ENCODE results near the gene EEF2K. TPM values are rescaled to one million over a fixed set of nuclear protein-coding genes. Genes with fewer than 3 reads are reported as not detected.

The EEF2K gene
- total and polyA plus RNA-seq, 2 of the 13 experiments (the other 11 are each of a cell fraction or from before 2014, with no cell fraction given) = 22.0 to 23.8 TPM

DNA sequence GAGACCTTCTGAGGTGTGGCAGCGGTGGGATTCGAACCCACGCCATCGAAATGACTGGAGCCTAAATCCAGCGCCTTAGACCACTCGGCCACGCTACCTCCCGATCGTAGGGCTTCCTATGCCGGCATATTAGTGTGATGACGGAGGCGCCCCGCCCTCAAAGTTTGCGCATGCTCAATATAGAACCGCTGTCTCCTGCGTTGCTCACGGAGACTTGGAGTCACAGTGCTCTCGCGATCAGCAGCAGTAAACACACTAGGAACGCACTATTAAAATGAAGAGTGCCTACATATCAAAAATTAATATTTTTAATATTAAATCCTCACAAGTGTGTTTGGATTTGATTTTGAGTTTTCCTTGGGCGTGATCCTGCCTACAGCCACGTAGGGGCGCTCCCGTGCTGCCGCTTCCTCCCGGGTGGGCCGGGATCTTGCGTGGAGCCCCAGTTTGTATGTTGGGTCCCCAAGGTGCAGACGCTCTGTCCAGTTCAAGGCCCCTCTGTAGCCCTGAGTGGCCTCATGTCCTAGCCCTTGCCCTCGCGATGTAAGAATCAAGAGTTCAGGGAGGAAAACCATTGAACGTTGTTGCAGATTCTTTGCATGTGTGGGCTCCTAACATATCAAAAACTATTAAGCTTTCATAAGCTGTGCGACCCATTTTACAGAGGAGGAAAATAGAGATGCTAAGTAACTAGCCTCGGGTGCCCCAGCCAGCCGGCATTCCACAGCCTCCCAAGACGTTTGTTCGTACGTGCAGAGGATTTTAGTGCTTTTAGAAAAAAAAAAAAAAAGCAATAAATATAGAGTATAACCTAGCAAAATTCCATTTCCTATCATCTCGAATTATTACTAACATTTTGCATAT, 10.2 kb upstream of the EEF2K start (continued):
- TF ChIP-seq, protein P1, sequence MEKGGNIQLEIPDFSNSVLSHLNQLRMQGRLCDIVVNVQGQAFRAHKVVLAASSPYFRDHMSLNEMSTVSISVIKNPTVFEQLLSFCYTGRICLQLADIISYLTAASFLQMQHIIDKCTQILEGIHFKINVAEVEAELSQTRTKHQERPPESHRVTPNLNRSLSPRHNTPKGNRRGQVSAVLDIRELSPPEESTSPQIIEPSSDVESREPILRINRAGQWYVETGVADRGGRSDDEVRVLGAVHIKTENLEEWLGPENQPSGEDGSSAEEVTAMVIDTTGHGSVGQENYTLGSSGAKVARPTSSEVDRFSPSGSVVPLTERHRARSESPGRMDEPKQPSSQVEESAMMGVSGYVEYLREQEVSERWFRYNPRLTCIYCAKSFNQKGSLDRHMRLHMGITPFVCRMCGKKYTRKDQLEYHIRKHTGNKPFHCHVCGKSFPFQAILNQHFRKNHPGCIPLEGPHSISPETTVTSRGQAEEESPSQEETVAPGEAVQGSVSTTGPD (CRISPR knock-in tag; IDR thresholded peaks at IDR 0.05) = no peak
- TF ChIP-seq ZNF20 (CRISPR knock-in tag; IDR thresholded peaks at IDR 0.05) (no peak), ZNF263 (CRISPR knock-in tag; IDR thresholded peaks at IDR 0.05) (no peak; the same call in none of the 2 replicates), CCAR2 (optimal IDR thresholded peaks at IDR 0.05; ENCODE audit: low read depth, low read length) (no peak), DPF2 (CRISPR knock-in tag; IDR thresholded peaks at IDR 0.05; ENCODE audit: borderline replicate concordance, low read depth) (no peak), MAZ (IDR thresholded peaks at IDR 0.05; ENCODE audit: borderline replicate concordance, low read depth, low read length) (peak; percentile 87; the same call in 1 of the 2 replicates), MAZ (CRISPR knock-in tag; IDR thresholded peaks at IDR 0.05; ENCODE audit: low read depth) (peak; percentile 96), ZNF282 (IDR thresholded peaks at IDR 0.05; ENCODE audit: partially characterized antibody) (no peak), HOXA7 (CRISPR knock-in tag; IDR thresholded peaks at IDR 0.05) (no peak), PAWR (CRISPR knock-in tag; IDR thresholded peaks at IDR 0.05; ENCODE audit: borderline replicate concordance) (no peak), ZNF207 (IDR thresholded peaks at IDR 0.05; ENCODE audit: borderline replicate concordance) (no peak), SAP130 (CRISPR knock-in tag; IDR thresholded peaks at IDR 0.05; ENCODE audit: low read depth) (peak; percentile 89), MIER2 (CRISPR knock-in tag; IDR thresholded peaks at IDR 0.05) (peak; percentile 76), ZNF724P (CRISPR knock-in tag; IDR thresholded peaks at IDR 0.05; ENCODE audit: borderline replicate concordance) (no peak), KLF16 (CRISPR knock-in tag; IDR thresholded peaks at IDR 0.05) (peak in 1 of 2 experiments; percentile 100; a peak in 2 of 4 replicates), ZNF235 (CRISPR knock-in tag; IDR thresholded peaks at IDR 0.05; ENCODE audit: borderline replicate concordance) (no peak)
- TF ChIP-seq, protein P2, sequence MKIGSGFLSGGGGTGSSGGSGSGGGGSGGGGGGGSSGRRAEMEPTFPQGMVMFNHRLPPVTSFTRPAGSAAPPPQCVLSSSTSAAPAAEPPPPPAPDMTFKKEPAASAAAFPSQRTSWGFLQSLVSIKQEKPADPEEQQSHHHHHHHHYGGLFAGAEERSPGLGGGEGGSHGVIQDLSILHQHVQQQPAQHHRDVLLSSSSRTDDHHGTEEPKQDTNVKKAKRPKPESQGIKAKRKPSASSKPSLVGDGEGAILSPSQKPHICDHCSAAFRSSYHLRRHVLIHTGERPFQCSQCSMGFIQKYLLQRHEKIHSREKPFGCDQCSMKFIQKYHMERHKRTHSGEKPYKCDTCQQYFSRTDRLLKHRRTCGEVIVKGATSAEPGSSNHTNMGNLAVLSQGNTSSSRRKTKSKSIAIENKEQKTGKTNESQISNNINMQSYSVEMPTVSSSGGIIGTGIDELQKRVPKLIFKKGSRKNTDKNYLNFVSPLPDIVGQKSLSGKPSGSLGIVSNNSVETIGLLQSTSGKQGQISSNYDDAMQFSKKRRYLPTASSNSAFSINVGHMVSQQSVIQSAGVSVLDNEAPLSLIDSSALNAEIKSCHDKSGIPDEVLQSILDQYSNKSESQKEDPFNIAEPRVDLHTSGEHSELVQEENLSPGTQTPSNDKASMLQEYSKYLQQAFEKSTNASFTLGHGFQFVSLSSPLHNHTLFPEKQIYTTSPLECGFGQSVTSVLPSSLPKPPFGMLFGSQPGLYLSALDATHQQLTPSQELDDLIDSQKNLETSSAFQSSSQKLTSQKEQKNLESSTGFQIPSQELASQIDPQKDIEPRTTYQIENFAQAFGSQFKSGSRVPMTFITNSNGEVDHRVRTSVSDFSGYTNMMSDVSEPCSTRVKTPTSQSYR (CRISPR knock-in tag; IDR thresholded peaks at IDR 0.05; ENCODE audit: borderline replicate concordance) = peak; percentile 17; the same call in 1 of the 2 replicates
- TF ChIP-seq, protein P3, sequence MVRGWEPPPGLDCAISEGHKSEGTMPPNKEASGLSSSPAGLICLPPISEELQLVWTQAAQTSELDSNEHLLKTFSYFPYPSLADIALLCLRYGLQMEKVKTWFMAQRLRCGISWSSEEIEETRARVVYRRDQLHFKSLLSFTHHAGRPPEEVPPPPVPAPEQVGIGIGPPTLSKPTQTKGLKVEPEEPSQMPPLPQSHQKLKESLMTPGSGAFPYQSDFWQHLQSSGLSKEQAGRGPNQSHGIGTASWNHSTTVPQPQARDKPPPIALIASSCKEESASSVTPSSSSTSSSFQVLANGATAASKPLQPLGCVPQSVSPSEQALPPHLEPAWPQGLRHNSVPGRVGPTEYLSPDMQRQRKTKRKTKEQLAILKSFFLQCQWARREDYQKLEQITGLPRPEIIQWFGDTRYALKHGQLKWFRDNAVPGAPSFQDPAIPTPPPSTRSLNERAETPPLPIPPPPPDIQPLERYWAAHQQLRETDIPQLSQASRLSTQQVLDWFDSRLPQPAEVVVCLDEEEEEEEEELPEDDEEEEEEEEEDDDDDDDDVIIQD (CRISPR knock-in tag; IDR thresholded peaks at IDR 0.05; ENCODE audit: low read depth) = no peak; the same call in 1 of the 2 replicates
- TF ChIP-seq, protein P4, sequence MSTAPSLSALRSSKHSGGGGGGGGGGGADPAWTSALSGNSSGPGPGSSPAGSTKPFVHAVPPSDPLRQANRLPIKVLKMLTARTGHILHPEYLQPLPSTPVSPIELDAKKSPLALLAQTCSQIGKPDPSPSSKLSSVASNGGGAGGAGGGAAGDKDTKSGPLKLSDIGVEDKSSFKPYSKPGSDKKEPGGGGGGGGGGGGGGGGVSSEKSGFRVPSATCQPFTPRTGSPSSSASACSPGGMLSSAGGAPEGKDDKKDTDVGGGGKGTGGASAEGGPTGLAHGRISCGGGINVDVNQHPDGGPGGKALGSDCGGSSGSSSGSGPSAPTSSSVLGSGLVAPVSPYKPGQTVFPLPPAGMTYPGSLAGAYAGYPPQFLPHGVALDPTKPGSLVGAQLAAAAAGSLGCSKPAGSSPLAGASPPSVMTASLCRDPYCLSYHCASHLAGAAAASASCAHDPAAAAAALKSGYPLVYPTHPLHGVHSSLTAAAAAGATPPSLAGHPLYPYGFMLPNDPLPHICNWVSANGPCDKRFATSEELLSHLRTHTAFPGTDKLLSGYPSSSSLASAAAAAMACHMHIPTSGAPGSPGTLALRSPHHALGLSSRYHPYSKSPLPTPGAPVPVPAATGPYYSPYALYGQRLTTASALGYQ (CRISPR knock-in tag; IDR thresholded peaks at IDR 0.05) = no peak; the same call in 1 of the 2 replicates
- TF ChIP-seq, protein P5, sequence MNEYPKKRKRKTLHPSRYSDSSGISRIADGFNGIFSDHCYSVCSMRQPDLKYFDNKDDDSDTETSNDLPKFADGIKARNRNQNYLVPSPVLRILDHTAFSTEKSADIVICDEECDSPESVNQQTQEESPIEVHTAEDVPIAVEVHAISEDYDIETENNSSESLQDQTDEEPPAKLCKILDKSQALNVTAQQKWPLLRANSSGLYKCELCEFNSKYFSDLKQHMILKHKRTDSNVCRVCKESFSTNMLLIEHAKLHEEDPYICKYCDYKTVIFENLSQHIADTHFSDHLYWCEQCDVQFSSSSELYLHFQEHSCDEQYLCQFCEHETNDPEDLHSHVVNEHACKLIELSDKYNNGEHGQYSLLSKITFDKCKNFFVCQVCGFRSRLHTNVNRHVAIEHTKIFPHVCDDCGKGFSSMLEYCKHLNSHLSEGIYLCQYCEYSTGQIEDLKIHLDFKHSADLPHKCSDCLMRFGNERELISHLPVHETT (CRISPR knock-in tag; conservative IDR thresholded peaks at IDR 0.05) = no peak; the same call in 1 of the 2 replicates

Measured in HepG2 (cell line).